Vein endothelial cell (primary cell): ENCODE data around the gene KIR3DL3. TPM values are rescaled to one million over a fixed set of nuclear protein-coding genes. Genes with fewer than 3 reads are reported as not detected.

Experiments used
- small RNA-seq: library from RNA; depleted of rRNA; stranded (forward); fragments of <200 nt; gene quantifications from one replicate; pipeline ENCODE3, GENCODE V24; 2012
- total RNA-seq: library from RNA; depleted of rRNA; stranded (reverse); fragments of >200 nt; gene quantifications from 2 replicates; pipeline ENCODE4 v1.2.3, GENCODE V29; 2012

Gene KIR3DL3
- total RNA-seq, result not detected in 2 replicates

GRCh38 chr19:54724142-54724541, at the start of gene KIR3DL3:
Gene KIR3DL3 (plus strand): TSS chr19:54724442. CDS start chr19:54724497, 55 bp downstream.

GRCh38 chr19:54738306-54738705, 14.1 kb downstream of the KIR3DL3 start, which contains the start of gene KIR2DL3:
Gene KIR2DL3 (plus strand): TSS chr19:54738513. CDS start chr19:54738546, 33 bp downstream.

GRCh38 chr19:54769646-54770045, 45.4 kb downstream of the KIR3DL3 start, which contains the start of gene KIR2DL1:
Gene KIR2DL1 (plus strand): TSS chr19:54769793. CDS start chr19:54769851, 58 bp downstream.

Small RNA genes lying within 50 kb of the gene (small RNA-seq; reads per million reads assigned to genes)
- not detected for gene AC245128.2
- not detected for gene KIR3DP1

Other genes with a start within 250 kb of the KIR3DL3 start
- not detected in 2 replicates for gene LAIR2, start 221.6 kb upstream of the KIR3DL3 start, total RNA-seq
- not detected in 2 replicates for gene LILRA2, start 150.7 kb upstream of the KIR3DL3 start, total RNA-seq
- gene LILRA1, start 130.8 kb upstream of the KIR3DL3 start, total RNA-seq, result not detected in 2 replicates
- gene LILRB1, start 94.0 kb upstream of the KIR3DL3 start, total RNA-seq, result not detected in 2 replicates
- not detected in 2 replicates for gene LILRB4, start 61.5 kb upstream of the KIR3DL3 start, total RNA-seq
- gene KIR2DL3, start 14.1 kb downstream of the KIR3DL3 start, total RNA-seq, result not detected in 2 replicates
- gene KIR2DL1, start 45.4 kb downstream of the KIR3DL3 start, total RNA-seq, result not detected in 2 replicates
- gene KIR2DL4, start 79.2 kb downstream of the KIR3DL3 start, total RNA-seq, result not detected in 2 replicates
- gene KIR3DL1, start 92.0 kb downstream of the KIR3DL3 start, total RNA-seq, result not detected in 2 replicates
- gene KIR2DS4, start 108.2 kb downstream of the KIR3DL3 start, total RNA-seq, result not detected in 2 replicates
- not detected in 2 replicates for gene KIR3DL2, start 126.0 kb downstream of the KIR3DL3 start, total RNA-seq
- not detected in 2 replicates for gene FCAR, start 149.8 kb downstream of the KIR3DL3 start, total RNA-seq
- gene NCR1, start 181.7 kb downstream of the KIR3DL3 start, total RNA-seq, result not detected in 2 replicates
- gene NLRP7, start 223.1 kb downstream of the KIR3DL3 start, total RNA-seq, result not detected in 2 replicates
- 0.76 and 1.6 TPM in 2 replicates for gene NLRP2, start 241.9 kb downstream of the KIR3DL3 start, total RNA-seq